CD14-positive monocyte (primary cell): ENCODE data around the gene SLC26A11. TPM values are rescaled to one million over a fixed set of nuclear protein-coding genes. Genes with fewer than 3 reads are reported as not detected.
A peak's percentile ranks its signal among the peaks of the same experiment; 100 is the strongest.

Source experiments
- DNase-seq, 3 donors: peaks; one replicate each; pipeline ENCODE4 v3.0.0-alpha.2; 2011 to 2022
- H2AFZ ChIP-seq: 2 replicates; pipeline ENCODE4 v1.6.0; 2012; ENCODE audit warnings: mild to moderate bottlenecking, low read depth, low read length, inconsistent platforms; ENCODE audit not compliant: insufficient read depth, poor library complexity, severe bottlenecking
- H3K27ac ChIP-seq, 2 donors: 1 replicate in 1 of 2; 2 replicates in 1 of 2; pipeline ENCODE4 v1.5.1; 2012 to 2013; ENCODE audit warnings: low read length in 2 of 2, control low read depth in 1 of 2, inconsistent platforms in 1 of 2, low read depth in 1 of 2, mild to moderate bottlenecking in 1 of 2
- H3K27me3 ChIP-seq, 2 donors: one replicate each; pipeline versions ENCODE4 v1.6.0 to v1.6.1; 2011 to 2013; ENCODE audit warnings: low read length in 2 of 2; ENCODE audit not compliant: control insufficient read depth in 2 of 2, insufficient read depth in 2 of 2
- H3K36me3 ChIP-seq, 2 donors: replicated peaks in 1 of 2; 1 replicate in 1 of 2; 2 replicates in 1 of 2; pipeline versions ENCODE4 v1.5.1 to v1.6.1; 2012 to 2013; ENCODE audit warnings: low read length in 2 of 2, control low read depth in 1 of 2, inconsistent platforms in 1 of 2, mild to moderate bottlenecking in 1 of 2; ENCODE audit not compliant: insufficient read depth in 2 of 2, control insufficient read depth in 1 of 2
- H3K4me1 ChIP-seq, 2 donors: 1 replicate in 1 of 2; 2 replicates in 1 of 2; pipeline versions ENCODE4 v1.5.1 to v1.6.1; 2012 to 2013; ENCODE audit warnings: low read length in 2 of 2, control low read depth in 1 of 2, inconsistent platforms in 1 of 2, mild to moderate bottlenecking in 1 of 2, moderate library complexity in 1 of 2; ENCODE audit not compliant: insufficient read depth in 2 of 2, control insufficient read depth in 1 of 2
- H3K4me2 ChIP-seq: replicated peaks from 2 replicates; pipeline ENCODE3; 2012; ENCODE audit warnings: low read length, moderate library complexity, mild to moderate bottlenecking; ENCODE audit not compliant: poor library complexity, severe bottlenecking; ENCODE audit errors: extremely low read depth
- H3K4me3 ChIP-seq, 3 experiments: fragments of 200-600 bp in 1 of 3; sonication (generic) in 1 of 3; replicated peaks in 1 of 3; 1 replicate in 2 of 3; 2 replicates in 1 of 3; pipeline ENCODE4 v1.5.1; 2011 to 2013; ENCODE audit warnings: low read length in 3 of 3, mild to moderate bottlenecking in 3 of 3, control low read depth in 2 of 3, low read depth in 2 of 3, inconsistent platforms in 1 of 3, moderate library complexity in 1 of 3
- H3K79me2 ChIP-seq: 2 replicates; pipeline ENCODE4 v1.6.0; 2012; ENCODE audit warnings: mild to moderate bottlenecking, control low read depth, inconsistent platforms, low read length, moderate library complexity; ENCODE audit not compliant: insufficient read depth
- H3K9ac ChIP-seq: 2 replicates; pipeline ENCODE4 v1.6.0; 2017; ENCODE audit warnings: low read length, mild to moderate bottlenecking; ENCODE audit not compliant: insufficient read depth, poor library complexity, severe bottlenecking
- H3K9me3 ChIP-seq, 2 donors: replicated peaks in 1 of 2; 1 replicate in 1 of 2; 2 replicates in 1 of 2; pipeline versions ENCODE4 v1.5.1 to v1.6.1; 2012 to 2013; ENCODE audit warnings: low read length in 2 of 2, control low read depth in 1 of 2; ENCODE audit not compliant: control insufficient read depth in 1 of 2, insufficient read depth in 1 of 2
- H4K20me1 ChIP-seq: 2 replicates; pipeline ENCODE4 v1.6.0; 2012; ENCODE audit warnings: mild to moderate bottlenecking, low read length, control low read depth, moderate library complexity; ENCODE audit not compliant: insufficient read depth
- H3K27ac Mint-ChIP-seq, 7 donors: one replicate each; pipeline ENCODE4 v1.8.0; 2020; ENCODE audit warnings: mild to moderate bottlenecking in 7 of 7, mixed read lengths in 7 of 7, moderate library complexity in 6 of 7, inconsistent platforms in 2 of 7
- H3K27me3 Mint-ChIP-seq, 3 donors: one replicate each; pipeline ENCODE4 v1.8.0; 2021 to 2022; ENCODE audit warnings: low read depth in 3 of 3, mild to moderate bottlenecking in 3 of 3, mixed read lengths in 3 of 3, moderate library complexity in 3 of 3, inconsistent platforms in 1 of 3
- H3K36me3 Mint-ChIP-seq, 2 donors: one replicate each; pipeline ENCODE4 v1.8.0; 2020; ENCODE audit warnings: mixed read lengths in 2 of 2, inconsistent platforms in 1 of 2, mild to moderate bottlenecking in 1 of 2
- H3K4me1 Mint-ChIP-seq: one replicate; pipeline ENCODE4 v1.8.0; 2020; ENCODE audit warnings: mild to moderate bottlenecking, mixed read lengths
- H3K4me3 Mint-ChIP-seq, 2 donors: one replicate each; pipeline ENCODE4 v1.8.0; 2020; ENCODE audit warnings: mild to moderate bottlenecking in 2 of 2, mixed read lengths in 2 of 2, moderate library complexity in 1 of 2
- H3K9me3 Mint-ChIP-seq, 7 donors: one replicate each; pipeline ENCODE4 v1.8.0; 2020 to 2022; ENCODE audit warnings: mixed read lengths in 7 of 7, mild to moderate bottlenecking in 6 of 7, moderate library complexity in 6 of 7, inconsistent platforms in 2 of 7
- WGBS: methylation state at CpG from one replicate; pipeline ENCODE4 v1.1.5; 2013; ENCODE audit warnings: missing lambda C conversion rate; ENCODE audit not compliant: insufficient coverage; 5-methylcytosine and 5-hydroxymethylcytosine counted together
- intact Hi-C, 2 donors: fragments of 100-400 bp; cut with micrococcal nuclease; formaldehyde crosslinking; loops; one replicate each; pipeline versions ENCODE4 v1.15.0 to v1.15.1; 2023
- polyA plus RNA-seq, 3 donors: library from polyadenylated mRNA; depleted of rRNA in 1 of 3; unstranded in 2 of 3; stranded (reverse) in 1 of 3; fragments of 300-500 nt in 2 of 3; fragments of >200 nt in 1 of 3; fragmentation: Illumina TruSeq in 2 of 3; gene quantifications; 1 replicate in 2 of 3; 2 replicates in 1 of 3; pipeline ENCODE4 v1.2.3, GENCODE V29; 2012 to 2021
- TF ChIP-seq, protein P1 (sequence below): fragments of 200-600 bp; IDR thresholded peaks from one replicate; pipeline ENCODE4 v1.8.0; 2022; ENCODE audit warnings: antibody characterized with exemption, mild to moderate bottlenecking

Gene SLC26A11
- polyA plus RNA-seq, 3 donors = 1.8 to 29.7 (median 2.6) TPM

DNA sequence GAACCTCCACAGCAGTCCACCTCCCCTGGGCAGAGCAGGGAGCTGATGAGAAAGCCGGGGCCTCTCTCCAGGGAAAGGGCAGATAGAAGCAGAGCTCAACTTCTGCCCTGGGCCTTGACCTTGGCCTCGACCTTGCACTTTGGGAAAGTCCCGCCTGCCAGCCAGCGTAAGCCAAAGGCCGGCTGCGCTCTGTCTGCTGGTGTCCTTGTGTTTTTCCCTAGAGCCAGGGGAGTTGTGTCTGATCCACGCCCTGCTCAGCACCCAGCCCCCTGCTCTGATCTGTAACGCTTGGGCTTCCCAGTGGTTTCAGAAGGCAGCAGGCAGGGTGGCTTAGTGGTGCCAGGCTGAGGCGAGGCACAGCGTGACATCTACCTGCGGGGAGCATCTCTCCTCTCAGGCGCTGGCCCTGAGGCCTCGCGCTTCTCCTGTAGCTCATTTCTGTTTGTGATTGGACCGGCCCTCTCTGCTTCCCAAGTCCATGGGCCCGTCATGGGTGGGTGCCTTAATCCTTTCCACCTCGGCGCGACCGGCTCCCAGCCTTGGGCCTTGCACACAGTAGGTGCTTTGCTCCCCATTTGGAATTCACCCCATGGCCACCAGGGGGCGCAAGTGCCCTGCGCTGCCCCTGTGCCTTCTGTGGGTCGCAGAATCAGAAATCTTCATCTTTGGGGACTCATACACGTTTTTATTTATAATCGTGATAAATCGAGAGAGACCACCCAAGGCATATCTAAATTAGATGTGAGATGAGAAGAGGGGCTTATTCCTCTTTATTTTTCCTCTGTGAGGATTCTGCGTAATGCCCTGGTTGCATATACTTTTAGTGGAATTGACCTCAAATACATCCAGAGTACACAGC lies 24.3 kb upstream of the SLC26A11 start:
- no peaks in the 10 kb centered on the region for H4K20me1 ChIP-seq
- Mint-ChIP-seq H3K27ac (peak overlapping the region in 3 of 7 donors; percentile 49 to 75 (median 66)), H3K27me3 (peaks cover 11 to 29% (median 24%) of the 10 kb centered on the region in 3 donors), H3K4me1 (no peaks in the 10 kb centered on the region), H3K4me3 (no peak overlapping the region), H3K36me3 (no peaks in the 10 kb centered on the region), H3K9me3 (peaks cover 0 to 4% (median 3%) of the 10 kb centered on the region in 7 donors)
- H3K4me2 ChIP-seq = no peak overlapping the region
- H2AFZ ChIP-seq = no peak overlapping the region
- no peaks in the 10 kb centered on the region for H3K79me2 ChIP-seq
- no peak overlapping the region for H3K27ac ChIP-seq
- H3K4me1 ChIP-seq = no peaks in the 10 kb centered on the region
- H3K27me3 ChIP-seq = no peaks in the 10 kb centered on the region
- no peaks in the 10 kb centered on the region for H3K36me3 ChIP-seq
- H3K9ac ChIP-seq = no peak overlapping the region
- WGBS = 73% methylated on average over 21 of the region's 27 CpGs
- no peak overlapping the region for H3K4me3 ChIP-seq
- no peaks in the 10 kb centered on the region for H3K9me3 ChIP-seq
- TF ChIP-seq, protein P1, sequence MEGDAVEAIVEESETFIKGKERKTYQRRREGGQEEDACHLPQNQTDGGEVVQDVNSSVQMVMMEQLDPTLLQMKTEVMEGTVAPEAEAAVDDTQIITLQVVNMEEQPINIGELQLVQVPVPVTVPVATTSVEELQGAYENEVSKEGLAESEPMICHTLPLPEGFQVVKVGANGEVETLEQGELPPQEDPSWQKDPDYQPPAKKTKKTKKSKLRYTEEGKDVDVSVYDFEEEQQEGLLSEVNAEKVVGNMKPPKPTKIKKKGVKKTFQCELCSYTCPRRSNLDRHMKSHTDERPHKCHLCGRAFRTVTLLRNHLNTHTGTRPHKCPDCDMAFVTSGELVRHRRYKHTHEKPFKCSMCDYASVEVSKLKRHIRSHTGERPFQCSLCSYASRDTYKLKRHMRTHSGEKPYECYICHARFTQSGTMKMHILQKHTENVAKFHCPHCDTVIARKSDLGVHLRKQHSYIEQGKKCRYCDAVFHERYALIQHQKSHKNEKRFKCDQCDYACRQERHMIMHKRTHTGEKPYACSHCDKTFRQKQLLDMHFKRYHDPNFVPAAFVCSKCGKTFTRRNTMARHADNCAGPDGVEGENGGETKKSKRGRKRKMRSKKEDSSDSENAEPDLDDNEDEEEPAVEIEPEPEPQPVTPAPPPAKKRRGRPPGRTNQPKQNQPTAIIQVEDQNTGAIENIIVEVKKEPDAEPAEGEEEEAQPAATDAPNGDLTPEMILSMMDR = peak; percentile 100
- intact Hi-C loops = loop anchor here (1.0 to 10.0 kb wide), 3 partner anchors 57 to 169 kb away; partner anchors contain the start of gene RNF213 (in 1 of the 2)
- peak; percentile 33 to 63 (median 59) for DNase-seq

DNA sequence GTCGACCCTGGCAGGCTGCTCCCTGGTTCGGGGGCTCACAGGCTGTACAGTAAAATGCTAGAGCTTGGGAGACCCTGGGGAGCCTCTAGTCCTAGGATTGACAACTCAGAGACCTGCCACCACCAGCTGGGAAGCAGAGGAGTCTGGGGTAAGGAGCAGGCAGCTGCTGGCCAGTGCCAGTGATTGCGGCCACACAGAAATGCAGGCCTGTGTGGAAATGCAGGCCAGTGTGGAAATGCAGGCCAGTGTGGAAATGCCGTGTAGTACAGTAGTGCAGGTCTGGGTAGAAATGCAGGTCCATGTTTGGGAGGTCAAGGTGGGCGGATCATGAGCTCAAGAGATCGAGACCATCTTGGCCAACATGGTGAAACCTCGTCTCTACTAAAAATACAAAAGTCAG lies 23.6 kb upstream of the SLC26A11 start:
- Histone ChIP-seq H2AFZ (no peak overlapping the region), H3K9me3 (no peaks in the 10 kb centered on the region), H3K79me2 (no peaks in the 10 kb centered on the region), H3K4me2 (no peak overlapping the region), H3K4me3 (no peak overlapping the region), H3K36me3 (no peaks in the 10 kb centered on the region), H4K20me1 (no peaks in the 10 kb centered on the region), H3K27ac (no peak overlapping the region), H3K4me1 (no peaks in the 10 kb centered on the region), H3K9ac (no peak overlapping the region), H3K27me3 (no peaks in the 10 kb centered on the region)
- TF ChIP-seq, protein P1 = no peak
- 87% methylated on average over 6 of the region's 7 CpGs for WGBS
- Mint-ChIP-seq H3K27ac (peak overlapping the region in 1 of 7 donors; percentile 63), H3K36me3 (peaks cover 0 to 4% of the 10 kb centered on the region in 2 donors), H3K27me3 (peaks cover 10 to 26% (median 24%) of the 10 kb centered on the region in 3 donors), H3K4me3 (no peak overlapping the region), H3K4me1 (no peaks in the 10 kb centered on the region), H3K9me3 (peaks cover 0 to 4% (median 3%) of the 10 kb centered on the region in 7 donors)
- intact Hi-C loops = loop anchor here (1.0 to 10.0 kb wide), 3 partner anchors 57 to 168 kb away; partner anchors contain the start of gene RNF213 (in 1 of the 2)
- DNase-seq = no peak
